Mononuclear cell (primary cell): ENCODE results near the gene XYLT1. TPM values are rescaled to one million over a fixed set of nuclear protein-coding genes. Genes with fewer than 3 reads are reported as not detected.

Experiments
- H3K27me3 ChIP-seq: 2 replicates; pipeline ENCODE4 v1.6.0; 2011; ENCODE audit warnings: low read length, control low read depth; ENCODE audit not compliant: insufficient read depth
- H3K4me1 ChIP-seq: 2 replicates; pipeline ENCODE4 v1.5.1; 2011; ENCODE audit warnings: mild to moderate bottlenecking, low read length, control low read depth; ENCODE audit not compliant: insufficient read depth
- H3K4me3 ChIP-seq: 2 replicates; pipeline ENCODE4 v1.5.1; 2011; ENCODE audit warnings: mild to moderate bottlenecking, low read length, moderate library complexity
- H3K9me3 ChIP-seq: 2 replicates; pipeline ENCODE4 v1.5.1; 2011; ENCODE audit warnings: low read depth, mild to moderate bottlenecking, control low read depth, low read length
- total RNA-seq: library from RNA; depleted of rRNA; stranded (reverse); fragments of >200 nt; gene quantifications from one replicate; pipeline ENCODE4 v1.2.3, GENCODE V29; 2012

Gene XYLT1
- total RNA-seq, 1 donor, result 19.4 TPM

GRCh38 chr16:17364319-17365210 lies 106.2 kb downstream of the XYLT1 start:
- Histone ChIP-seq H3K27me3 (no peaks in the 10 kb centered on the region), H3K4me3 (no peak overlapping the region), H3K9me3 (no peaks in the 10 kb centered on the region), H3K4me1 (peaks cover 93% of the 10 kb centered on the region)

GRCh38 chr16:17362946-17363345 lies 107.8 kb downstream of the XYLT1 start:
- Histone ChIP-seq H3K4me1 (peaks cover 93% of the 10 kb centered on the region), H3K4me3 (no peak overlapping the region), H3K9me3 (no peaks in the 10 kb centered on the region), H3K27me3 (no peaks in the 10 kb centered on the region)

DNA sequence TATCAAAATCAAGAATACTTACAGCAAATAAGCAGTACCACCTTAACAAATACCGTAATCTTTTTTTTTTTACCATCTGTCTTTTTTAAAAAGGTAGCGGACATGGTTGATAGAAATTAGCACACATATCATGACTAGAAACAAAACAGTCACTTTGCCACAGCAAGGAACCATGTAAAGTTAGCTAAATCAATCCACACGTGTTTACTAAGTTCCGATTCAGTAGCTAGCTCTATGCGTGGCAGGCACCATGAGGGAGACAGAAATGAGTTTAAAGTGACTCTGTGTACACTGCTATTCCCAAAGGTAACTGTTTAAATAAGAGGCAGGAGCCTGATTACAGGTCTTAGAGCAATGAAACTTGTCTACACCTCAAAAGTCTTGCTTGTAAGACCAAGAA lies 108.6 kb downstream of the XYLT1 start:
- no peaks in the 10 kb centered on the region for H3K9me3 ChIP-seq
- peaks cover 93% of the 10 kb centered on the region for H3K4me1 ChIP-seq
- no peaks in the 10 kb centered on the region for H3K27me3 ChIP-seq
- no peak overlapping the region for H3K4me3 ChIP-seq

DNA sequence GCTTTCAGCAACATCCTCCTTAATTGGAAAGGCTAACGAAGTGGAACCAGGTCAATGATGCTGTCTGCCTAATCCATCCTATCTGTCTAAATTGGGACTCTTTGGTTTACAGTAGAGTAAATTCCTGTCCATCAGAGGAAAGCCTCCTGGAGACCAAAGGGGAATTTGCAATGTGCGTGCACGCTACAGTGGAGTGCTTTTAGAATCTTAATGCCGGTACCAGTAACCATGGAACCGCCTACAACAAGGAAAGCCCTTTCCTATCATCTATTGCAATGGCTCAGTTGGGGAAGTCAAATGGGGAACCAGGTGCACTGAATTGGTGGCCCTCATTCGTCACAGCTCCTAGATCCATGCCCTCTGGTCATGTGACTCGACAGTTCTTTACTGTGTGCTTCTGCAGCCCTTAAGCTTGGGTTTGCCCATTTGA lies 110.1 kb downstream of the XYLT1 start:
- no peaks in the 10 kb centered on the region for H3K9me3 ChIP-seq
- H3K27me3 ChIP-seq, result no peaks in the 10 kb centered on the region
- H3K4me1 ChIP-seq, result peaks cover 81% of the 10 kb centered on the region
- H3K4me3 ChIP-seq, result no peak overlapping the region

DNA sequence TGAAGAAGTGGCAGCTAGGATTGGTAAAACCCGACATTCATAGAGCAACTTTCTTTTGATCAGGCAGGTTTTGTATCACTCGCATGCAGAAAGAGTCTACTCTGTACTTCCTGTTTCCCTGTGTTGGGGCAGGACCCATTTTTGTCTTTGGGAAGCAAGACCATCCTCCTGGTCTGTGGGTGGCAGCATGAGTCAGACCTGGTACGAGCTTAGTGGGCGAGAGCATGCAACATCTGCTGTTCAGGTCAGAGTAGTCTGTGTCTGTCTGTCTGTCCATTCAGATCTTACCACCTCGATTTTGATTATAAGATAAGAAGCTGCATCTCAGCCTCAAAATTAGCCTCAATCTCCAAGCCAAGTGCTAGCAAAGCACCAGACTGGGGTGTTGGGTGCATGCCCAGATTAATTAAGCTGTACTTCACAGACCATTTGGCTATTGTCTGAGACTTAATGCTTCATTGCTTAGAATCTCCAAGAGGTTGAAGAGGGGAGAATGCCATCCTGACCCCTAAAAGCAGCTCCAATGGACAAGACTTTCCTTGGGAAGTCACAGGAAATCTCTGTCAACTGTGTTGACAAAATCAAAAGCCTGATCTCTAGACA lies 110.9 kb downstream of the XYLT1 start:
- H3K9me3 ChIP-seq, result no peaks in the 10 kb centered on the region
- H3K4me1 ChIP-seq, result peaks cover 75% of the 10 kb centered on the region
- H3K4me3 ChIP-seq, result no peak overlapping the region
- H3K27me3 ChIP-seq, result no peaks in the 10 kb centered on the region

GRCh38 chr16:17358846-17359245 lies 111.9 kb downstream of the XYLT1 start:
- H3K4me1 ChIP-seq, result peaks cover 75% of the 10 kb centered on the region
- H3K27me3 ChIP-seq, result no peaks in the 10 kb centered on the region
- H3K9me3 ChIP-seq, result no peaks in the 10 kb centered on the region
- no peak overlapping the region for H3K4me3 ChIP-seq

DNA sequence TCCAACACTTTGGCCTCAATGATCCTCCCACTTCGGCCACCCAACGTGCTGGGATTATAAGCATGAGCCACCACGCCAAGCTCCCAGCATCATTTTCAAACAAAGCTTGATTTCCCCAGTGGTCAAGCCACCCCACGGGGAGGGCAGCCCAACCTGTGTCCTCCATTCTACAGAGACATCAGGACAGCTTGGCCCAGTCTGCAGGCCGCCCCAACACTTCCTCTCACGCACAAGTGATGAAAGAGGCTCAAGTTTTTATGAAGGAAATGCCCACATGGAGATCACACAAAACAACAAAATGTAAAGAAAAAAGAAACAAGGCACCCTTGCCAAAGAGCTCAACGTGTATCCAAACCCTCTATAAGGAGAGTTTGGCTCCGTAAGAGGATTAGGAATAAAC lies 112.4 kb downstream of the XYLT1 start:
- Histone ChIP-seq H3K4me3 (no peak overlapping the region), H3K4me1 (peaks cover 73% of the 10 kb centered on the region), H3K9me3 (no peaks in the 10 kb centered on the region), H3K27me3 (no peaks in the 10 kb centered on the region)

DNA sequence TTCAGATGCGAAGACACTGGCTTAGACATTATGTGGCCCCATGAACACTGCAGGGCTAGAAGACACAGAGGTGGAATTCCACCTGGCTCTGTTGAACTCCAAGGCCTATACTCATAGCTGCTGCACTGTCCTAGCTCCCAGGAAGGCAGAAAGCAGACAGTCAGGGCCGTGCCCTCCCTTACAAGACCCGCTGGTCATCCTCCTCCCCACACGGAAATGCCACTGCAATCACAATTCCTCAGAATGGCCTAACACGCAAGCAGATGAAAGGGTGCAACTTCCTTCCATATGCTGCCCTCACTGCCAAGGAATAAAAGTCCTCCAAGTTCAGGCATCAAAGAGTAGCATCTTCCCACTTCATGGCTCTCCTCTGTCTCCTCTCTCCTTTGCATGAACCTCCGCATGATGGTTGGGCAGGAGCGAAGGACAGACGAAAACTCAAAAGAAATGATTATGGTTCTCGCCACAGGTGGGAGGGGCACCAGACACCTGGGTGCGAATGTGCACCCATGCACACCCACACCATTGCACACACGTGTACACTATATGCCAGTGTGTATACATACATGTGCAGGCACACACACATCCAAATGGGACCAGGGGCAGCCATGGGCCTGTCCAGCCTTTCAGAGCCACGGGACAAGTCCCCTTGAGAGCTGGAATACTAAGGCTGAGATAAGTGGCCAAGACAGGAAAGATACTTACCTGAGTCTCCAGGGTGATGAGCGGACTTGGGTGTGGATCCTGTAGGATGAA lies 113.3 kb downstream of the XYLT1 start:
- H3K27me3 ChIP-seq, result no peaks in the 10 kb centered on the region
- no peaks in the 10 kb centered on the region for H3K9me3 ChIP-seq
- H3K4me3 ChIP-seq, result no peak overlapping the region
- peaks cover 67% of the 10 kb centered on the region for H3K4me1 ChIP-seq

DNA sequence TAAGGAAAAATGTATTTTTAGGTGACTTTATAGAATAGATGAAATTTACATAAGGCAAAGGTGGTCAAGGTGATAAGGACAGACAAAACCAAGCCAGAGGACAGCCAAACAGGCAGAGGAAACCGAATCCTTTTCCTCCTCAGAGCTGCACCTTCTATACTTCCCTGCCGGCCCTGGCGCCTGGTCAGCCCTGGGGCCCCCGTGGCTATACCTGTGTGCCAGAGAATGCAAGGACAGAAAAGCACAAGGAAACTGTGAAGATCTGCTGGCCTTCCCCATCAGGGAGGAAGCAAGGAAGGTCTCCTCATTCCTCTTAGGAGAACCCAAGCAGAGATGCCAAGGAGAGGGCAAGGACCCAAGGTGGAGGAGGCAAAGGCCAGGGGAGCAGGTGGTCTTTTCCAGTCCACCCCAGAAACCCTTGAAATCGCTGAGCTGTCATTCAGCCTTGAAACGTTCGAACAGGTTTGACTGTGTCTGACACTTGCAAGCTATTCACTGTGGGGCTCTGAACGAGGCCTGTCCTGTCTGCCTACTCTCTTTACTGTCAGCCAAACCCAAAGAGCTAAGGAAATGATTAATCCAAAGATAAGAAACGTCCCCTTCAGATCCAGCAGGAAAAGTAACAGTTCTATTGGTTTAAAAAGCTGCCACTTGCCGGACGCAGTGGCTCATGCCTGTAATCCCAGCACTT lies 114.4 kb downstream of the XYLT1 start:
- H3K4me1 ChIP-seq, result peaks cover 74% of the 10 kb centered on the region

DNA sequence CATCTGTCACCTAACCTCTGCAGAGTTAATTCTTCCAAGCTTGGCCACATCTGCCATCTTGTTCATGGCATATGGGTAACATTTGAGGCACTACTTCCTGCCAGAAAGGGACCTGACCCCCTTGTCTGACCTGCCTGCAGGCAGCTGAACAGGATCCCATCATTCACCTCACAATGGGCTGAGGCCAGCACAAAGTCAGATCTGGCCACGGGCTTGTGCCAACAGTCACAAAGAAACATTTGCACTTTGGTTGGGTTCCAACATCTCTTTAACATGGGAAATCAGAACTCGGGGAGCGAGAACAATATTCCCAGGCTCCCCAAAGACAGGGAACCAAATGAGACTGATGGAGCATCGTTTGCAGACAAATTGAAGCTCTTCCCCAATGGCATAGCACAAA lies 116.1 kb downstream of the XYLT1 start:
- peaks cover 74% of the 10 kb centered on the region for H3K4me1 ChIP-seq

More for the DNA sequence above, 114.4 kb downstream of the XYLT1 start:
- Histone ChIP-seq H3K4me3 (no peak overlapping the region), H3K27me3 (no peaks in the 10 kb centered on the region), H3K9me3 (no peaks in the 10 kb centered on the region)

DNA sequence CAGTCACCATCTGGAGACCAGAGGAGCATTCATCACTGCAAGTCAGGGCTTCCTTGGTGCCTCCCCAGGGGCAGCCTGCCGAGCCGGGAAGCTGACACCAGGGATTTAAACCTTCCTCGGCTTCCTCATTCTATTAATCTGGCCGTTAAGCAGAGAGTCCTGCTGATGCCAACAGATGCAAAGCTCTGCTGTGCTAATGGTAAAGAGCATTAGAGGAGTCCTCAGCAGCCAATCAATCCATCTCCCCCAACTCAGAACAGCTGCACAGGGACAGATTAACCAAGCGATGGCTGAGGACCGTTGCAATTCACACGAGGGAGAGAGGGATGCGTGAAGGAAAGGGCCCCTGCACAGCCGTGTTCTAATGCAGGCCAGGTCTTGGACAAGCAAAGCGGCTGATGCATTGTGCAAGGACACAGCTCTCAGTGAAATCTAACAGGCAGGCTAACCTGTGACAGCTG lies 116.6 kb downstream of the XYLT1 start:
- peaks cover 73% of the 10 kb centered on the region for H3K4me1 ChIP-seq
- H3K9me3 ChIP-seq, result no peaks in the 10 kb centered on the region
- H3K4me3 ChIP-seq, result no peak overlapping the region
- no peaks in the 10 kb centered on the region for H3K27me3 ChIP-seq

More for the DNA sequence above, 116.1 kb downstream of the XYLT1 start:
- no peaks in the 10 kb centered on the region for H3K9me3 ChIP-seq
- no peak overlapping the region for H3K4me3 ChIP-seq
- no peaks in the 10 kb centered on the region for H3K27me3 ChIP-seq

DNA sequence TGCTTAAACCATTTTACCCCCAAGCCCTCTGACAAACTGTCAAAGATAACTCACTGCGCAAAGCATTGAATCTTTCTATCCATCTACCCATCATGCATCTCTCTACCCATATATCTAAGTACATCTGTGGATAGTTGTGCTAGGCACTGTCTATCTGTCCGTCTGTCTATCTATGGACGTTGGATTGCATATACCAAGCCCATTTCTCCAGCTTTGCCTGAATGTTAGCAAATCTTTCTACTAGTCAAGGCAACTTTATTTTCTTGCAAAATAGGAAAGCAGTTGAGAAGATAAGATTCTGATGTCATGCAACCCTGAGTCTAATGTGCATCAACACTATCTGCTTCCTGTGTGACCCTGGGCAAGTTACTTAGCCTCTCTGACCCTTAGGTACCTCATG lies 117.2 kb downstream of the XYLT1 start:
- Histone ChIP-seq H3K4me3 (no peak overlapping the region), H3K27me3 (no peaks in the 10 kb centered on the region), H3K9me3 (no peaks in the 10 kb centered on the region), H3K4me1 (peaks cover 72% of the 10 kb centered on the region)

- Histone ChIP-seq H3K27me3 (no peaks in the 10 kb centered on the region), H3K4me1 (peaks cover 76% of the 10 kb centered on the region), H3K9me3 (no peaks in the 10 kb centered on the region), H3K4me3 (no peak overlapping the region)
These were observed 119.2 kb downstream of the XYLT1 start for GRCh38 chr16:17351441-17352035.

- Histone ChIP-seq H3K4me3 (no peak overlapping the region), H3K27me3 (no peaks in the 10 kb centered on the region), H3K4me1 (peaks cover 90% of the 10 kb centered on the region), H3K9me3 (no peaks in the 10 kb centered on the region)
These were observed 120.6 kb downstream of the XYLT1 start for GRCh38 chr16:17350207-17350606.
